Left cardiac atrium (tissue), 4 donors: ENCODE measurements around the gene GSX2. TPM values are rescaled to one million over a fixed set of nuclear protein-coding genes. Genes with fewer than 3 reads are reported as not detected.
"Not testable (repeated sequence)": the region's sequence is repeated elsewhere in the genome, so short reads cannot be mapped to it uniquely, and the experiment has no call there.

ENCODE experiments used
- ATAC-seq, 2 donors: fragments of 200-7000 bp; cut with Tn5 transposase; one replicate each; pipeline ENCODE4 v1.9.1; 2020; ENCODE audit warnings: mild to moderate bottlenecking in 2 of 2, moderate library complexity in 2 of 2
- DNase-seq: peaks from one replicate; pipeline ENCODE4 v3.0.0-alpha.2; 2020
- intact Hi-C, 2 donors: fragments of 100-400 bp; cut with DNase I; formaldehyde crosslinking; loops; one replicate each; pipeline versions ENCODE4 v1.14.1 to v1.15.1; 2022 to 2023
- long read RNA-seq: library from polyadenylated mRNA; unstranded; transcript quantifications from one replicate; pipeline ENCODE4 v2.0.0, GENCODE V29; 2021
- total RNA-seq, 2 donors: library from RNA; stranded (reverse); fragmentation: NEBNext Ultra II Directional; extraction: Animal tissue kit (Norgen Biotek cat#: 25700); gene quantifications; one replicate each; pipeline ENCODE4 v1.2.1, GENCODE V29; 2021
- donor health status: DM: no; HTN: yes; CAD: no.
- donor health status: DM: no; HTN: yes; CAD: no; lungs with severe emphysema.
- donor health status: DM: yes; HTN: yes; CAD: no.
- donor health status: Dilated cardiomyopathy.

GSX2 gene
- total RNA-seq: not detected
- long read RNA-seq: 0 reads

GRCh38 chr4:54099748-54100574, at the start of gene GSX2:
GSX2 (plus strand) TSS chr4:54100163; CDS start chr4:54100345, 182 bp downstream.
- DNase-seq (peak; percentile 54), ATAC-seq (peak in 1 of 2 donors; percentile 17)
- intact Hi-C loops: loop anchor here in 1 of 2 donors (10.0 kb wide), 1 partner anchor 175 kb away; no protein-coding TSS in a partner anchor

- no peak for ATAC-seq
- intact Hi-C loops: no loop called here
Measured at GRCh38 chr4:54050214-54050904, 49.6 kb upstream of the GSX2 start.

GRCh38 chr4:54053322-54053721, 46.6 kb upstream of the GSX2 start:
- DNase-seq, ATAC-seq, intact Hi-C loops: not testable (repeated sequence)

More at GRCh38 chr4:54050214-54050904, 49.6 kb upstream of the GSX2 start:
- DNase-seq: no peak

GRCh38 chr4:54054501-54054900, 45.5 kb upstream of the GSX2 start:
- intact Hi-C loops: no loop called here
- DNase-seq (no peak), ATAC-seq (no peak)

GRCh38 chr4:54055494-54055893, 44.5 kb upstream of the GSX2 start:
- ATAC-seq: no peak
- intact Hi-C loops: no loop called here
- DNase-seq: no peak

GRCh38 chr4:54056360-54056759, 43.6 kb upstream of the GSX2 start:
- ATAC-seq (no peak), DNase-seq (no peak)
- intact Hi-C loops: no loop called here

GRCh38 chr4:54058171-54058570, 41.8 kb upstream of the GSX2 start:
- DNase-seq (no peak), ATAC-seq (no peak)
- intact Hi-C loops: no loop called here

GRCh38 chr4:54060116-54060515, 39.8 kb upstream of the GSX2 start:
- ATAC-seq: no peak
- no peak for DNase-seq
- intact Hi-C loops: loop anchor here in 1 of 2 donors (10.0 kb wide), 1 partner anchor 155 kb away; no protein-coding TSS in a partner anchor

- intact Hi-C loops: loop anchor here in 1 of 2 donors (10.0 kb wide), 1 partner anchor 154 kb away; no protein-coding TSS in a partner anchor
- ATAC-seq: no peak
- DNase-seq: no peak
Measured at GRCh38 chr4:54061067-54061466, 38.9 kb upstream of the GSX2 start.

- no peak for ATAC-seq
- no peak for DNase-seq
- intact Hi-C loops: loop anchor here in 1 of 2 donors (10.0 kb wide), 1 partner anchor 153 kb away; no protein-coding TSS in a partner anchor
Measured at GRCh38 chr4:54061873-54062272, 38.1 kb upstream of the GSX2 start.

- intact Hi-C loops: loop anchor here in 1 of 2 donors (10.0 kb wide), 1 partner anchor 152 kb away; no protein-coding TSS in a partner anchor
- no peak for DNase-seq
- no peak for ATAC-seq
Measured at GRCh38 chr4:54062392-54062791, 37.6 kb upstream of the GSX2 start.

GRCh38 chr4:54063229-54063628, 36.7 kb upstream of the GSX2 start:
- no peak for DNase-seq
- intact Hi-C loops: loop anchor here in 1 of 2 donors (10.0 kb wide), 1 partner anchor 152 kb away; no protein-coding TSS in a partner anchor
- ATAC-seq: no peak

GRCh38 chr4:54063737-54064316, 36.1 kb upstream of the GSX2 start:
- ATAC-seq (peak; percentile 27 to 39), DNase-seq (peak; percentile 43)
- intact Hi-C loops: loop anchor here in 1 of 2 donors (10.0 kb wide), 1 partner anchor 151 kb away; no protein-coding TSS in a partner anchor

- peak; percentile 90 to 95 for ATAC-seq
Measured at GRCh38 chr4:54064317-54065111, 35.4 kb upstream of the GSX2 start, which contains the start of gene CHIC2. CHIC2 (minus strand) TSS chr4:54064605; CDS start chr4:54064300, 305 bp downstream.

GRCh38 chr4:54065282-54066087, 34.5 kb upstream of the GSX2 start:
- DNase-seq: no peak
- intact Hi-C loops: loop anchor here in 1 of 2 donors (10.0 kb wide), 1 partner anchor 149 kb away; no protein-coding TSS in a partner anchor
- ATAC-seq: peak in 1 of 2 donors; percentile 3

More at GRCh38 chr4:54064317-54065111, 35.4 kb upstream of the GSX2 start, which contains the start of gene CHIC2:
- intact Hi-C loops: loop anchor here in 1 of 2 donors (10.0 kb wide), 1 partner anchor 150 kb away; no protein-coding TSS in a partner anchor
- DNase-seq: peak; percentile 97

- ATAC-seq (no peak), DNase-seq (no peak)
- intact Hi-C loops: loop anchor here in 1 of 2 donors (10.0 kb wide), 1 partner anchor 149 kb away; no protein-coding TSS in a partner anchor
Measured at GRCh38 chr4:54066088-54066415, 33.9 kb upstream of the GSX2 start.

GRCh38 chr4:54066718-54067129, 33.2 kb upstream of the GSX2 start:
- DNase-seq (peak; percentile 33), ATAC-seq (peak in 1 of 2 donors; percentile 21)
- intact Hi-C loops: loop anchor here in 1 of 2 donors (10.0 kb wide), 1 partner anchor 148 kb away; no protein-coding TSS in a partner anchor
